H9 (cell line): ENCODE results near the gene MSI2. TPM values are rescaled to one million over a fixed set of nuclear protein-coding genes. Genes with fewer than 3 reads are reported as not detected.

ENCODE experiments used
- DNase-seq: peaks from one replicate; pipeline ENCODE4 v3.0.0-alpha.2; 2017
- H2AFZ ChIP-seq: one replicate; pipeline ENCODE4 v1.6.1; 2013; ENCODE audit warnings: mild to moderate bottlenecking, low read length, control low read depth, moderate library complexity
- H2AK5ac ChIP-seq: 2 replicates; pipeline ENCODE4 v1.6.1; 2013; ENCODE audit warnings: low read length, control low read depth, mixed read lengths; ENCODE audit not compliant: insufficient read length
- H2BK120ac ChIP-seq: one replicate; pipeline ENCODE4 v1.6.1; 2013; ENCODE audit warnings: low read depth, mild to moderate bottlenecking, low read length, control low read depth, inconsistent platforms; ENCODE audit not compliant: poor library complexity, severe bottlenecking
- H2BK12ac ChIP-seq: 2 replicates; pipeline ENCODE4 v1.6.1; 2013; ENCODE audit warnings: low read length, control low read depth, mixed read lengths, low read depth; ENCODE audit not compliant: insufficient read length
- H2BK15ac ChIP-seq: 2 replicates; pipeline ENCODE4 v1.6.1; 2013; ENCODE audit warnings: low read depth, low read length, control low read depth
- H2BK20ac ChIP-seq: one replicate; pipeline ENCODE4 v1.6.1; 2013; ENCODE audit warnings: low read depth, mild to moderate bottlenecking, low read length, control low read depth, inconsistent platforms; ENCODE audit not compliant: poor library complexity, severe bottlenecking
- H2BK5ac ChIP-seq: 2 replicates; pipeline ENCODE4 v1.6.1; 2013; ENCODE audit warnings: low read length, control low read depth, mixed read lengths; ENCODE audit not compliant: insufficient read length
- H3K14ac ChIP-seq: 2 replicates; pipeline ENCODE4 v1.6.1; 2013; ENCODE audit warnings: low read length, control low read depth; ENCODE audit not compliant: insufficient read depth
- H3K18ac ChIP-seq: 2 replicates; pipeline ENCODE4 v1.6.1; 2013; ENCODE audit warnings: low read depth, mild to moderate bottlenecking, mixed read lengths, low read length, control low read depth; ENCODE audit not compliant: insufficient read length
- H3K23ac ChIP-seq: 2 replicates; pipeline ENCODE4 v1.6.1; 2013; ENCODE audit warnings: low read length, control low read depth, mixed read lengths, low read depth; ENCODE audit not compliant: insufficient read length
- H3K23me2 ChIP-seq: 2 replicates; pipeline ENCODE4 v1.6.1; 2013; ENCODE audit warnings: low read depth, mild to moderate bottlenecking, mixed read lengths, low read length, control low read depth; ENCODE audit not compliant: insufficient read length, poor library complexity, severe bottlenecking
- H3K27ac ChIP-seq: 2 replicates; pipeline ENCODE4 v1.5.1; 2013; ENCODE audit warnings: low read length, control low read depth, mixed read lengths, low read depth; ENCODE audit not compliant: insufficient read length
- H3K27me3 ChIP-seq: 2 replicates; pipeline ENCODE4 v1.6.1; 2013; ENCODE audit warnings: low read length, control low read depth, inconsistent platforms; ENCODE audit not compliant: insufficient read depth
- H3K4ac ChIP-seq: 2 replicates; pipeline ENCODE4 v1.6.1; 2013; ENCODE audit warnings: low read depth, mild to moderate bottlenecking, control low read depth, inconsistent platforms, low read length, moderate library complexity
- H3K4me1 ChIP-seq: 2 replicates; pipeline ENCODE4 v1.6.1; 2013; ENCODE audit warnings: low read length, control low read depth, inconsistent platforms; ENCODE audit not compliant: insufficient read depth
- H3K4me2 ChIP-seq: 2 replicates; pipeline ENCODE4 v1.6.1; 2013; ENCODE audit warnings: low read length, control low read depth, mixed read lengths; ENCODE audit not compliant: insufficient read length, insufficient read depth
- H3K56ac ChIP-seq: 2 replicates; pipeline ENCODE4 v1.6.1; 2013; ENCODE audit warnings: low read depth, mild to moderate bottlenecking, mixed read lengths, low read length, control low read depth; ENCODE audit not compliant: insufficient read length
- H3K79me1 ChIP-seq: 2 replicates; pipeline ENCODE4 v1.6.1; 2013; ENCODE audit warnings: low read depth, mild to moderate bottlenecking, moderate library complexity, low read length, control low read depth, inconsistent platforms; ENCODE audit not compliant: insufficient read depth, poor library complexity, severe bottlenecking
- H3K79me2 ChIP-seq: 2 replicates; pipeline ENCODE4 v1.6.1; 2013; ENCODE audit warnings: low read length, control low read depth, inconsistent platforms; ENCODE audit not compliant: insufficient read depth
- H3K9ac ChIP-seq: 2 replicates; pipeline ENCODE4 v1.6.1; 2013; ENCODE audit warnings: low read length, control low read depth, mixed read lengths; ENCODE audit not compliant: insufficient read length; ENCODE audit errors: extremely low read depth
- H3K9me3 ChIP-seq: one replicate; pipeline ENCODE4 v1.6.1; 2013; ENCODE audit warnings: low read depth, low read length, inconsistent platforms; ENCODE audit not compliant: control insufficient read depth
- H3T11ph ChIP-seq: one replicate; pipeline ENCODE4 v1.6.1; 2013; ENCODE audit warnings: mild to moderate bottlenecking, low read length, control low read depth, inconsistent platforms
- H4K20me1 ChIP-seq: one replicate; pipeline ENCODE4 v1.6.1; 2013; ENCODE audit not compliant: control insufficient read depth, insufficient read length, insufficient read depth
- H4K5ac ChIP-seq: 2 replicates; pipeline ENCODE4 v1.6.1; 2013; ENCODE audit warnings: low read depth, mild to moderate bottlenecking, mixed read lengths, low read length, control low read depth; ENCODE audit not compliant: insufficient read length
- H4K8ac ChIP-seq: replicated peaks from 2 replicates; pipeline ENCODE4 v1.6.1; 2013; ENCODE audit warnings: low read length, control low read depth, mixed read lengths, low read depth; ENCODE audit not compliant: insufficient read length
- H4K91ac ChIP-seq: 2 replicates; pipeline ENCODE4 v1.6.1; 2013; ENCODE audit warnings: low read depth, mild to moderate bottlenecking, moderate library complexity, mixed read lengths, low read length, control low read depth; ENCODE audit not compliant: insufficient read length
- H3K27ac Mint-ChIP-seq, 3 experiments: 2 replicates in 2 of 3; 3 replicates in 1 of 3; pipeline ENCODE4 v1.8.0; 2020 to 2021; ENCODE audit warnings: mixed read lengths in 3 of 3, mild to moderate bottlenecking in 1 of 3, moderate library complexity in 1 of 3
- H3K27me3 Mint-ChIP-seq: 2 replicates; pipeline ENCODE4 v1.8.0; 2021; ENCODE audit warnings: low read depth, mild to moderate bottlenecking, moderate library complexity, mixed read lengths
- H3K36me3 Mint-ChIP-seq, 3 experiments: 2 replicates in 2 of 3; 3 replicates in 1 of 3; pipeline ENCODE4 v1.8.0; 2020 to 2021; ENCODE audit warnings: low read depth in 3 of 3, mixed read lengths in 3 of 3; ENCODE audit not compliant: insufficient read depth in 1 of 3
- H3K4me1 Mint-ChIP-seq, 2 experiments: 2 replicates each; pipeline ENCODE4 v1.8.0; 2020; ENCODE audit warnings: mixed read lengths in 2 of 2
- H3K4me3 Mint-ChIP-seq, 2 experiments: 2 replicates in 1 of 2; 3 replicates in 1 of 2; pipeline ENCODE4 v1.8.0; 2020 to 2021; ENCODE audit warnings: mild to moderate bottlenecking in 2 of 2, mixed read lengths in 2 of 2, moderate library complexity in 1 of 2
- H3K9me3 Mint-ChIP-seq, 2 experiments: 2 replicates in 1 of 2; 3 replicates in 1 of 2; pipeline ENCODE4 v1.8.0; 2020; ENCODE audit warnings: mild to moderate bottlenecking in 2 of 2, mixed read lengths in 2 of 2, moderate library complexity in 1 of 2
- CTCF ChIP-seq: fragments of 200-600 bp; sonication (generic); conservative IDR thresholded peaks from 3 replicates; pipeline ENCODE4 v1.8.0; 2021; ENCODE audit warnings: antibody characterized with exemption, mild to moderate bottlenecking
- WGBS: extraction: QIAGEN DNeasy Blood & Tissue Kit; methylation state at CpG from one replicate; pipeline ENCODE4 v1.1.7; 2013; ENCODE audit warnings: missing lambda C conversion rate, low lambda C conversion rate, mixed read lengths; ENCODE audit not compliant: insufficient read length; ENCODE audit errors: extremely low coverage; 5-methylcytosine and 5-hydroxymethylcytosine counted together
- total RNA-seq: library from RNA; stranded (reverse); gene quantifications from 2 replicates; pipeline ENCODE4 v1.2.1, GENCODE V29; 2021

The MSI2 gene
- total RNA-seq, 1 experiment from 2014 or later, result 98.5 TPM

GRCh38 chr17:57532966-57533365, 276.6 kb downstream of the MSI2 start:
- no peak overlapping the region for H3T11ph ChIP-seq
- H3K4me2 ChIP-seq, result no peak overlapping the region
- H3K9ac ChIP-seq, result no peak overlapping the region
- peaks cover 2% of the 10 kb centered on the region for H4K20me1 ChIP-seq
- H4K91ac ChIP-seq, result no peak overlapping the region
- Mint-ChIP-seq H3K4me1 (peaks cover 41 to 43% of the 10 kb centered on the region in 2 experiments), H3K27me3 (no peaks in the 10 kb centered on the region), H3K36me3 (peaks cover 2 to 15% (median 9%) of the 10 kb centered on the region in 3 experiments; a peak in 5 of 7 replicates), H3K4me3 (no peak overlapping the region), H3K9me3 (no peaks in the 10 kb centered on the region), H3K27ac (no peak overlapping the region; a peak in 1 of 7 replicates)
- no peak overlapping the region for H2BK12ac ChIP-seq
- no peak overlapping the region for H2AK5ac ChIP-seq
- no CpG with 5 or more reads among the region's 5 CpGs for WGBS
- no peak overlapping the region for H2BK5ac ChIP-seq
- no peaks in the 10 kb centered on the region for H3K79me1 ChIP-seq
- H3K27ac ChIP-seq, result no peak overlapping the region
- H3K23me2 ChIP-seq, result no peaks in the 10 kb centered on the region
- H4K5ac ChIP-seq, result no peak overlapping the region
- H3K4me1 ChIP-seq, result peaks cover 12% of the 10 kb centered on the region
- H2BK120ac ChIP-seq, result no peak overlapping the region
- no peak overlapping the region for H3K18ac ChIP-seq
- no peak for DNase-seq
- no peaks in the 10 kb centered on the region for H3K9me3 ChIP-seq
- no peak overlapping the region for H3K56ac ChIP-seq
- TF ChIP-seq CTCF, result no peak
- no peak overlapping the region for H3K4ac ChIP-seq
- no peaks in the 10 kb centered on the region for H3K79me2 ChIP-seq
- no peak overlapping the region for H2AFZ ChIP-seq
- H3K14ac ChIP-seq, result no peak overlapping the region; the same call in 1 of the 2 replicates
- H2BK15ac ChIP-seq, result no peak overlapping the region
- no peak overlapping the region for H2BK20ac ChIP-seq
- H3K27me3 ChIP-seq, result no peaks in the 10 kb centered on the region
- H4K8ac ChIP-seq, result no peak overlapping the region
- H3K23ac ChIP-seq, result no peak overlapping the region
